H1 (cell line): ENCODE results near the gene ZSWIM6. TPM values are rescaled to one million over a fixed set of nuclear protein-coding genes. Genes with fewer than 3 reads are reported as not detected.

Experiments
- CTCF ChIA-PET: fragments of 300-600 bp; sonication (Branson Sonifier 250); formaldehyde crosslinking; loops from one replicate; lab custom pipeline; 2021; ENCODE audit not compliant: partially characterized antibody; lab: Charles Lee
- POLR2A ChIA-PET: fragments of 300-600 bp; sonication (Branson Sonifier 250); formaldehyde crosslinking; loops from one replicate; lab custom pipeline; 2021; ENCODE audit warnings: inconsistent platforms; ENCODE audit not compliant: partially characterized antibody; lab: Charles Lee
- DNase-seq, 2 experiments: peaks; one replicate each; pipeline versions ENCODE4 v3.0.0 to v3.0.0-alpha.2; 2010 to 2022; ENCODE audit warnings: low spot score in 2 of 2, low read depth in 1 of 2, mixed read lengths in 1 of 2
- FAIRE-seq: peaks from 2 replicates; lab custom pipeline; 2011; peaks lifted over from hg19 to GRCh38; lab: Jason Lieb, UNC
- H2AFZ ChIP-seq: 2 replicates; pipeline ENCODE4 v1.8.1; 2012; ENCODE audit warnings: low read length, inconsistent platforms
- H2AK5ac ChIP-seq: 2 replicates; pipeline ENCODE4 v1.6.1; 2013; ENCODE audit warnings: low read depth, low read length
- H2BK120ac ChIP-seq: replicated peaks from 2 replicates; pipeline ENCODE3; 2013; ENCODE audit warnings: low read depth, low read length, inconsistent platforms
- H2BK12ac ChIP-seq: 2 replicates; pipeline ENCODE4 v1.6.1; 2013; ENCODE audit warnings: low read depth, low read length
- H2BK15ac ChIP-seq: 2 replicates; pipeline ENCODE4 v1.6.1; 2013; ENCODE audit warnings: low read length
- H2BK20ac ChIP-seq: 2 replicates; pipeline ENCODE4 v1.6.1; 2013; ENCODE audit warnings: low read length
- H2BK5ac ChIP-seq: 2 replicates; pipeline ENCODE4 v1.6.1; 2013; ENCODE audit warnings: low read depth, low read length
- H3K14ac ChIP-seq: 2 replicates; pipeline ENCODE4 v1.6.1; 2013; ENCODE audit warnings: inconsistent platforms; ENCODE audit not compliant: insufficient read length
- H3K18ac ChIP-seq: 2 replicates; pipeline ENCODE4 v1.6.1; 2013; ENCODE audit warnings: low read length; ENCODE audit errors: extremely low read depth
- H3K23ac ChIP-seq: 2 replicates; pipeline ENCODE4 v1.6.1; 2013; ENCODE audit warnings: inconsistent platforms; ENCODE audit not compliant: insufficient read length
- H3K23me2 ChIP-seq: 2 replicates; pipeline ENCODE4 v1.6.1; 2013; ENCODE audit warnings: low read depth, low read length
- H3K27ac ChIP-seq: 2 replicates; pipeline ENCODE4 v1.6.1; 2011; ENCODE audit warnings: low read depth, low read length, inconsistent platforms
- H3K27me3 ChIP-seq, 4 experiments: replicated peaks in 1 of 4; 1 replicate in 1 of 4; 2 replicates in 3 of 4; pipeline versions ENCODE4 v1.6.1 to v1.8.1; 2011 to 2013; ENCODE audit warnings: low read length in 3 of 4, mild to moderate bottlenecking in 3 of 4, inconsistent platforms in 2 of 4, mixed read lengths in 2 of 4, moderate library complexity in 1 of 4; ENCODE audit not compliant: control insufficient read depth in 3 of 4, insufficient read depth in 3 of 4; ENCODE audit errors: extremely low read depth in 1 of 4
- H3K36me3 ChIP-seq, 4 experiments: 2 replicates each; pipeline versions ENCODE4 v1.6.1 to v1.8.1; 2011 to 2013; ENCODE audit warnings: mild to moderate bottlenecking in 4 of 4, low read length in 3 of 4, moderate library complexity in 2 of 4, control low read depth in 1 of 4, inconsistent platforms in 1 of 4; ENCODE audit not compliant: insufficient read depth in 4 of 4, control insufficient read depth in 2 of 4
- H3K4ac ChIP-seq: replicated peaks from 2 replicates; pipeline ENCODE3; 2013; ENCODE audit warnings: low read length, low read depth, mixed read lengths, inconsistent platforms; ENCODE audit not compliant: insufficient read length
- H3K4me1 ChIP-seq, 4 experiments: replicated peaks in 1 of 4; 1 replicate in 1 of 4; 2 replicates in 3 of 4; pipeline versions ENCODE4 v1.6.1 to v1.8.1; 2011 to 2013; ENCODE audit warnings: low read length in 3 of 4, inconsistent platforms in 2 of 4, mixed read lengths in 1 of 4; ENCODE audit not compliant: insufficient read depth in 4 of 4, control insufficient read depth in 3 of 4
- H3K4me2 ChIP-seq, 2 experiments: 2 replicates each; pipeline versions ENCODE4 v1.6.1 to v1.8.1; 2011 to 2013; ENCODE audit warnings: low read depth in 2 of 2, low read length in 2 of 2, control low read depth in 1 of 2, inconsistent platforms in 1 of 2, mild to moderate bottlenecking in 1 of 2; ENCODE audit not compliant: insufficient read depth in 1 of 2
- H3K4me3 ChIP-seq, 4 experiments: fragments of 200-600, 300-600 bp in 1 of 4; sonication (generic), shearing (Covaris generic), sonication (Bioruptor Twin) in 1 of 4; 2 replicates each; pipeline versions ENCODE4 v1.5.1 to v1.8.1; 2011 to 2016; ENCODE audit warnings: low read length in 4 of 4, low read depth in 3 of 4, control low read depth in 2 of 4, inconsistent platforms in 2 of 4, mild to moderate bottlenecking in 2 of 4, mixed read lengths in 1 of 4, moderate library complexity in 1 of 4; ENCODE audit not compliant: insufficient read depth in 2 of 4; ENCODE audit errors: extremely low read depth in 1 of 4
- H3K56ac ChIP-seq: replicated peaks from 2 replicates; pipeline ENCODE3; 2013; ENCODE audit warnings: low read depth, mild to moderate bottlenecking, mixed read lengths, low read length, inconsistent platforms; ENCODE audit not compliant: insufficient read length
- H3K79me1 ChIP-seq: 2 replicates; pipeline ENCODE4 v1.6.1; 2013; ENCODE audit warnings: low read depth, low read length, control low read depth
- H3K79me2 ChIP-seq, 2 experiments: 2 replicates each; pipeline versions ENCODE4 v1.6.1 to v1.8.1; 2012 to 2013; ENCODE audit warnings: low read length in 2 of 2, mild to moderate bottlenecking in 2 of 2, inconsistent platforms in 1 of 2; ENCODE audit not compliant: insufficient read depth in 2 of 2, control insufficient read depth in 1 of 2
- H3K9ac ChIP-seq, 4 experiments: replicated peaks in 1 of 4; 1 replicate in 1 of 4; 2 replicates in 3 of 4; pipeline versions ENCODE4 v1.6.1 to v1.8.1; 2011 to 2013; ENCODE audit warnings: low read depth in 3 of 4, low read length in 3 of 4, control low read depth in 2 of 4, mild to moderate bottlenecking in 2 of 4, moderate library complexity in 2 of 4, inconsistent platforms in 1 of 4; ENCODE audit errors: extremely low read depth in 1 of 4
- H3K9me3 ChIP-seq, 2 experiments: 2 replicates each; pipeline versions ENCODE4 v1.6.1 to v1.8.1; 2012 to 2013; ENCODE audit warnings: mild to moderate bottlenecking in 2 of 2, moderate library complexity in 2 of 2, control low read depth in 1 of 2, inconsistent platforms in 1 of 2, low read depth in 1 of 2, low read length in 1 of 2, mixed read lengths in 1 of 2; ENCODE audit not compliant: insufficient read depth in 2 of 2
- H4K20me1 ChIP-seq, 2 experiments: replicated peaks in 1 of 2; 2 replicates each; pipeline versions ENCODE3 to v1.8.1; 2011 to 2013; ENCODE audit warnings: inconsistent platforms in 2 of 2, low read length in 2 of 2, mild to moderate bottlenecking in 1 of 2; ENCODE audit not compliant: insufficient read depth in 2 of 2, control insufficient read depth in 1 of 2
- H4K5ac ChIP-seq: 2 replicates; pipeline ENCODE4 v1.6.1; 2013; ENCODE audit warnings: low read length, low read depth, mixed read lengths, inconsistent platforms; ENCODE audit not compliant: insufficient read length
- H4K8ac ChIP-seq: 2 replicates; pipeline ENCODE4 v1.8.0; 2013; ENCODE audit warnings: mild to moderate bottlenecking, moderate library complexity, low read length, inconsistent platforms; ENCODE audit not compliant: insufficient read depth; ENCODE audit errors: extremely low read depth
- H4K91ac ChIP-seq: replicated peaks from 2 replicates; pipeline ENCODE3; 2013; ENCODE audit warnings: low read length, mixed read lengths, inconsistent platforms; ENCODE audit not compliant: insufficient read length
- ASH2L ChIP-seq: fragments of 200-600, 300-600 bp; sonication (generic); IDR thresholded peaks from one replicate; pipeline ENCODE4 v1.7.1; 2017; ENCODE audit warnings: low read length
- CBX8 ChIP-seq: fragments of 300-800, 300-1000 bp; sonication (generic); IDR thresholded peaks from 2 replicates; pipeline ENCODE4 v1.7.1; 2016; ENCODE audit warnings: low read depth, low read length, borderline replicate concordance
- CEBPB ChIP-seq: IDR thresholded peaks from 2 replicates; pipeline ENCODE4 v1.6.1; 2012; ENCODE audit warnings: low read depth, low read length
- CHD1 ChIP-seq: IDR thresholded peaks from 2 replicates; pipeline ENCODE4 v1.6.1; 2012; ENCODE audit warnings: low read depth, low read length, improper control_type of control experiment
- KDM1A ChIP-seq: fragments of 200-600, 300-600 bp; sonication (generic); IDR thresholded peaks from 2 replicates; pipeline ENCODE4 v1.7.1; 2016; ENCODE audit warnings: mild to moderate bottlenecking, low read length, borderline replicate concordance
- POLR2AphosphoS5 ChIP-seq: IDR thresholded peaks from 2 replicates; pipeline ENCODE4 v1.6.1; 2011; ENCODE audit warnings: low read depth, low read length
- RFX5 ChIP-seq: IDR thresholded peaks from 2 replicates; pipeline ENCODE4 v1.6.1; 2011; ENCODE audit warnings: low read depth, low read length, improper control_type of control experiment, borderline replicate concordance
- RNF2 ChIP-seq: fragments of 200-900, 300-1000 bp; sonication (generic); IDR thresholded peaks from 2 replicates; pipeline ENCODE4 v1.7.1; 2016; ENCODE audit warnings: borderline replicate concordance, low read depth, mild to moderate bottlenecking, antibody characterized with exemption, low read length; ENCODE audit not compliant: poor library complexity, severe bottlenecking; ENCODE audit errors: missing control alignments
- RXRA ChIP-seq: IDR thresholded peaks from 2 replicates; pipeline ENCODE4 v1.6.1; 2011; ENCODE audit warnings: low read depth, mild to moderate bottlenecking, low read length, moderate library complexity; ENCODE audit not compliant: insufficient read depth
- SP2 ChIP-seq: IDR thresholded peaks from 2 replicates; pipeline ENCODE4 v1.6.1; 2012; ENCODE audit warnings: mild to moderate bottlenecking, low read length, inconsistent platforms
- SRF ChIP-seq: IDR thresholded peaks from 2 replicates; pipeline ENCODE4 v1.6.1; 2011; ENCODE audit warnings: mild to moderate bottlenecking, low read depth, low read length, moderate library complexity
- TAF7 ChIP-seq: optimal IDR thresholded peaks from 2 replicates; pipeline ENCODE3; 2011; ENCODE audit warnings: low read depth, mild to moderate bottlenecking, inconsistent platforms, low read length, moderate library complexity, borderline replicate concordance
- TCF12 ChIP-seq: IDR thresholded peaks from 2 replicates; pipeline ENCODE4 v1.6.1; 2011; ENCODE audit warnings: low read depth, mild to moderate bottlenecking, low read length
- WGBS, 2 experiments: shearing (Covaris generic) in 1 of 2; methylation state at CpG; one replicate each; pipeline versions ENCODE4 v1.1.6 to v1.1.7; 2013 to 2015; ENCODE audit warnings: low lambda C conversion rate in 2 of 2, mixed read lengths in 2 of 2, inconsistent platforms in 1 of 2, low coverage in 1 of 2, missing lambda C conversion rate in 1 of 2; ENCODE audit not compliant: insufficient replicate concordance in 2 of 2, insufficient coverage in 1 of 2, insufficient read length in 1 of 2; ENCODE audit errors: extremely low coverage in 1 of 2, missing lambda C conversion rate in 1 of 2; 5-methylcytosine and 5-hydroxymethylcytosine counted together
- polyA plus RNA-seq, 7 experiments: library from polyadenylated mRNA; depleted of rRNA in 3 of 7; stranded (reverse) in 5 of 7; unstranded in 2 of 7; fragments of >200 nt in 5 of 7; fragments of 200-250 nt in 2 of 7; gene quantifications; 1 replicate in 5 of 7; 2 replicates in 1 of 7; 4 replicates in 1 of 7; pipeline versions ENCODE4 v1.2.1 to v1.2.3, GENCODE V29; 2011 to 2013; ENCODE audit warnings: missing spikeins in 2 of 7, mixed read lengths in 2 of 7
- total RNA-seq: library from RNA; stranded (reverse); fragmentation: NEBNext Ultra II Directional; extraction: Animal tissue kit (Norgen Biotek cat#: 25700); gene quantifications from 2 replicates; pipeline ENCODE4 v1.2.1, GENCODE V29; 2021
- TF ChIP-seq, protein P1 (sequence below): IDR thresholded peaks from 2 replicates; pipeline ENCODE4 v1.6.1; 2011; ENCODE audit warnings: low read depth, mild to moderate bottlenecking, low read length; ENCODE audit not compliant: insufficient read depth

The ZSWIM6 gene
- total and polyA plus RNA-seq, 2 of the 8 experiments (the other 6 are each of a cell fraction or from before 2014, with no cell fraction given), result 7.9 to 12.4 TPM

DNA sequence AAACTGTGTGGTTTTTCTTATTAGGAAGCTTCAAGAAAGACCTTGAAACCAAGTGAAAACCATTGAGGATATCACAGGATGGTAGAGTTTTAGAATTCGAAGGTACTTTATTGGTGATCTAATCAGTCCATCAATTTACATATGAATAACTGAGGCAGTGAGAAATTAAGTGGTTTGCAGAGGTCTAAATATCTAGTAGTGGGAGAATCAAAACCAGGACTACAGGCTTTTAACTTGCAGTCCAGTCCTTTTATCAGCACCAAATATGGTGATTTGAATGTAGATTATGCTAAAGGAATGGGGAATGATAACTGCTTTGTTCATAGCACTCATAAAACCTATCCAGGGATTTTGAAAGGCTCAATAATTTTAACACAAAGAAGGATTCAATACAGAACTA lies 85.8 kb downstream of the ZSWIM6 start:
- WGBS, 2 experiments, result 67% methylated on average over 1 of the region's 1 CpG; no CpG with 5 or more reads in 1 of the 2 experiments
- peak overlapping the region in 1 of 2 experiments; percentile 11; a peak in 1 of 4 replicates for H3K4me2 ChIP-seq
- TF ChIP-seq KDM1A (no peak), RXRA (no peak), TCF12 (no peak), ASH2L (no peak), CHD1 (no peak), TAF7 (no peak), RFX5 (no peak), RNF2 (no peak), POLR2AphosphoS5 (no peak), CEBPB (no peak), CBX8 (no peak), SRF (no peak), SP2 (no peak)
- TF ChIP-seq, protein P1, sequence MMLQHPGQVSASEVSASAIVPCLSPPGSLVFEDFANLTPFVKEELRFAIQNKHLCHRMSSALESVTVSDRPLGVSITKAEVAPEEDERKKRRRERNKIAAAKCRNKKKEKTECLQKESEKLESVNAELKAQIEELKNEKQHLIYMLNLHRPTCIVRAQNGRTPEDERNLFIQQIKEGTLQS, result no peak

More for the DNA sequence above, 85.8 kb downstream of the ZSWIM6 start:
- no peaks in the 10 kb centered on the region for H4K20me1 ChIP-seq
- no peak overlapping the region for H3K14ac ChIP-seq
- no peak overlapping the region for H2AFZ ChIP-seq
- H3K18ac ChIP-seq, result no peak overlapping the region
- H3K36me3 ChIP-seq, result no peaks in the 10 kb centered on the region
- H4K91ac ChIP-seq, result no peak overlapping the region
- H4K8ac ChIP-seq, result no peak overlapping the region
- H3K4me1 ChIP-seq, result peaks cover 8 to 25% (median 16%) of the 10 kb centered on the region in 4 experiments
- H3K4ac ChIP-seq, result no peak overlapping the region
- H3K9me3 ChIP-seq, result no peaks in the 10 kb centered on the region
- DNase-seq (no peak), FAIRE-seq (no peak)
- POLR2A ChIA-PET, result interaction anchor here (0.9 kb wide), 1 partner anchor 14 kb away, joined by 3 read pairs; no protein-coding TSS in a partner anchor
- no peak overlapping the region for H2AK5ac ChIP-seq
- no peak overlapping the region for H2BK15ac ChIP-seq
- no peak overlapping the region for H3K23ac ChIP-seq
- H3K23me2 ChIP-seq, result no peaks in the 10 kb centered on the region
- H4K5ac ChIP-seq, result no peak overlapping the region
- no peak overlapping the region for H2BK12ac ChIP-seq
- no peak overlapping the region for H2BK120ac ChIP-seq
- no peak overlapping the region for H2BK5ac ChIP-seq
- H2BK20ac ChIP-seq, result no peak overlapping the region
- H3K56ac ChIP-seq, result no peak overlapping the region
- H3K79me1 ChIP-seq, result no peaks in the 10 kb centered on the region
- no peaks in the 10 kb centered on the region for H3K27me3 ChIP-seq
- H3K9ac ChIP-seq, result no peak overlapping the region
- CTCF ChIA-PET, result interaction anchor here (0.8 to 1.0 kb wide), 2 partner anchors 18 to 122 kb away, joined by 3 read pairs; no protein-coding TSS in a partner anchor
- H3K27ac ChIP-seq, result no peak overlapping the region
- peaks cover 0 to 68% of the 10 kb centered on the region in 2 experiments; a peak in 2 of 4 replicates for H3K79me2 ChIP-seq
- H3K4me3 ChIP-seq, result no peak overlapping the region
